Adipocyte (in vitro differentiated cells): ENCODE results near the gene STEAP2.

Experiments used
- DNase-seq: peaks from one replicate; pipeline ENCODE4 v3.0.0-alpha.2; 2015; ENCODE audit warnings: low read depth
- H3K27me3 ChIP-seq: replicated peaks from 2 replicates; pipeline ENCODE4 v1.7.0; 2013; ENCODE audit warnings: mild to moderate bottlenecking, low read length, moderate library complexity; ENCODE audit not compliant: control insufficient read depth, insufficient read depth
- H3K36me3 ChIP-seq: 2 replicates; pipeline ENCODE4 v1.7.0; 2013; ENCODE audit warnings: low read length, mild to moderate bottlenecking, moderate library complexity; ENCODE audit not compliant: control insufficient read depth, insufficient read depth, severe bottlenecking
- H3K4me1 ChIP-seq: 2 replicates; pipeline ENCODE4 v1.7.0; 2013; ENCODE audit warnings: mild to moderate bottlenecking, low read length, moderate library complexity; ENCODE audit not compliant: control insufficient read depth, insufficient read depth
- H3K4me3 ChIP-seq: 2 replicates; pipeline ENCODE4 v1.7.0; 2013; ENCODE audit warnings: mild to moderate bottlenecking, low read length, moderate library complexity
- H3K9ac ChIP-seq: 2 replicates; pipeline ENCODE4 v1.7.0; 2013; ENCODE audit warnings: mild to moderate bottlenecking, low read length, moderate library complexity
- H3K9me3 ChIP-seq: 2 replicates; pipeline ENCODE4 v1.7.0; 2013; ENCODE audit warnings: mild to moderate bottlenecking, low read length, moderate library complexity; ENCODE audit not compliant: control insufficient read depth

STEAP2 gene

DNA sequence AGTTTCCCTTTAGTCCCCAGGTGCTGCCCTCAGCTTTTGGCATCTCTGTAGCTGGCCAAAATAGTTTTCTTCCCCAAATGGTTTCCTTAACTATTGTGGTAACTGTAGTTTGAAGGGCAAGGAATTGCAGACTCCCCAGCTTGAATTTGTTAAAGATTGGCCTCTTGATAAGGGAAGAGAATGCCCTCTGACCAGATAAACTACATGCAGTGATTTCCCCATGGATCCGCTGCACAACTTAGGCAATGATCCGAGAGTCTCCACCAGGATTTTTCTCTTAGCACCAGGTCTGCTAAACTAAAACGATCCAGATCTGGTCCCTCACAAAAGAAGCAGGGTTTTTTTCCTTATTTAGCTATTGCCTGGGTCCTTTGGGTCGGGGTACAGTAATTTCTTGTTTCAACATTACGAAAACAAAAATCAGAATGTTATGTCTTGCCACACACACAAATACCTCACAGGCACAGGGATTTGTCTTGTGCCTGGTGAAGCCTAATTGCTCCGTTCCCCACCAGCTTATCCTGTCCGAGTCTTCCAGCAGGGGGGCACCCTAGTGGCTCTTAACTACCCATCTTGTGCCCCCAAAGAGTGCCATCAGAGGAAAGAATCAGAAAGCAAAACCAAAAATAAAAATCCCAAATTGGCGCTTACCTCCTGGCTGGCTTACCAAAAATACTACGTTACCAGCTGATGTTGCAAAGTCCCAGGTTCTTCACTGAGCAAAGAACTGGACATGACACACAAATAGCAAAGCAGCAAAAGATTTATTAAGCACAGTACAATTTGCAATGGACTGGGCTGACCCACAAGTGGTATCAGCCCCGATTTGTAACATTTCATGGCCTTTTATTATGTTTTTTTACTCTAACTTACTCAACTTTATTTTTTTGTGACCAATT is 16.4 kb upstream of the STEAP2 start:
- Histone ChIP-seq H3K36me3 (no peaks in the 10 kb centered on the region), H3K4me1 (peaks cover 33% of the 10 kb centered on the region), H3K4me3 (peak overlapping the region; percentile 47), H3K9me3 (peaks cover 8% of the 10 kb centered on the region), H3K27me3 (no peaks in the 10 kb centered on the region), H3K9ac (peak overlapping the region; percentile 78)
- DNase-seq, result no peak

- H3K4me1 ChIP-seq, result no peaks in the 10 kb centered on the region
- no peaks in the 10 kb centered on the region for H3K36me3 ChIP-seq
- H3K4me3 ChIP-seq, result no peak overlapping the region
- H3K9ac ChIP-seq, result no peak overlapping the region
- no peaks in the 10 kb centered on the region for H3K9me3 ChIP-seq
- no peak for DNase-seq
- H3K27me3 ChIP-seq, result no peaks in the 10 kb centered on the region
Measured at GRCh38 chr7:90201500-90202195, 9.9 kb upstream of the STEAP2 start.

DNA sequence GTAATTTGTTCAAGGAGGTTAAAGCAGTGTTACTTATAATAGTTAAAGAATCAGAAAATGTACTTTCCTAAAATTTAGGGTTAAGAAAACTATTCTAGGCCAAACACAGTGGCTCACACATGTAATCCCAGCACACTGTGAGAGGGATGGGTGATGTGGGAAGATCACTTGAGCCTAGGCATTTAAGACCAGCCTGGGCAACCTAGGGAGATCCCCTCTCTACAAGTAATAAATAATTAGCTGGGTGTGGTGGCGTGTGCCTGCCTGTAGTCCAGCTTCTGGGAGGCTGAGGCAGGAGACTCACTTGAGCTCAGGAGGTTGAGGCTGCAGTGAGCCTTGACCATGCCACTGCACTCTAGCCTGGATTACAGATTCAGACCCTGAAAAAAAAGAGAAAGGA is 3.6 kb upstream of the STEAP2 start:
- Histone ChIP-seq H3K27me3 (no peaks in the 10 kb centered on the region), H3K36me3 (no peaks in the 10 kb centered on the region), H3K9ac (no peak overlapping the region), H3K9me3 (no peaks in the 10 kb centered on the region), H3K4me1 (peaks cover 22% of the 10 kb centered on the region), H3K4me3 (no peak overlapping the region)
- DNase-seq, result no peak

DNA sequence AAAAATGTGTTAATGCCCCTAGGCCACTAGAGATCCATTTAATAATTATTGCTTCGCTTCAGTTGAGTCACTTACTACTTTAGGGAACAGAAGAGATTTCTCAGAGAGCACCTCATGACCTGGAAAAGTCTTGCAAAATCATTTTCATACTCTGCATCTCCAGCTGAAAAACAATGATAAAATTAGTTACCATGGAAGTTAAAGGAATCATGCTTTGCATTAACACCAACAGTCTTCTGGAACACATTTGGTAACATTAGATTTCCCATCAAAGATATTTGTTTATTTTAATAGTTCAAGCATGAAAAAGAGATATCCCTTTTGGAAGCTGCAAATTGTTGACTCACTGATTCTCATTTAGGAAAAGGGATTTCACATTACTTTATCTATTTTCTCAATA is 1.8 kb upstream of the STEAP2 start:
- peak; percentile 64 for DNase-seq
- no peaks in the 10 kb centered on the region for H3K36me3 ChIP-seq
- H3K27me3 ChIP-seq, result no peaks in the 10 kb centered on the region
- peaks cover 32% of the 10 kb centered on the region for H3K4me1 ChIP-seq
- no peak overlapping the region for H3K4me3 ChIP-seq
- no peak overlapping the region for H3K9ac ChIP-seq
- H3K9me3 ChIP-seq, result no peaks in the 10 kb centered on the region

- peak overlapping the region; percentile 87 for H3K4me3 ChIP-seq
- H3K36me3 ChIP-seq, result no peaks in the 10 kb centered on the region
- H3K9ac ChIP-seq, result peak overlapping the region; percentile 89
- H3K9me3 ChIP-seq, result no peaks in the 10 kb centered on the region
- peaks cover 38% of the 10 kb centered on the region for H3K4me1 ChIP-seq
- H3K27me3 ChIP-seq, result no peaks in the 10 kb centered on the region
- DNase-seq, result no peak
Measured at GRCh38 chr7:90210475-90210874, 1.1 kb upstream of the STEAP2 start.

DNA sequence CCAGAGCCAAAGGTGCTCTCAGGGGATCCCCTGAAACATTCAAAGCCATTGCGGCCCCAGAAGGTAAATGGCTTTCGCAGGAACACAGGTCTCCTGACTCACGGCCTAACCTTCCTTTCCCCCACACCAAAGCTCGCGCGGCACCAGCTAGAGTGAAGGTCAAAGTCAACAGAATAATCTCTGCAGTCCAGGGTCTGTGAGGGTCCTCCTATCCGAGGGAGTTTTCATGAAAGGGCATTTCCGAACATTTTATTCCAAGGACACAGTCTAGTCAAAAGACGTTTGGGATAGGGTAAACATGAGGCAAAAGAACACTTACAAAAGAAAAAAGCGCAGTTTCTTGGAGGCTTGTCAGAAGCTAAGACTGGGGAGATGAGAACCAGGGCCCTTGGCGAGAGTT is 559 bp upstream of the STEAP2 start:
- Histone ChIP-seq H3K9ac (peak overlapping the region; percentile 89), H3K36me3 (no peaks in the 10 kb centered on the region), H3K27me3 (no peaks in the 10 kb centered on the region), H3K4me1 (peaks cover 40% of the 10 kb centered on the region), H3K4me3 (peak overlapping the region; percentile 87), H3K9me3 (no peaks in the 10 kb centered on the region)
- no peak for DNase-seq

- Histone ChIP-seq H3K4me1 (peaks cover 52% of the 10 kb centered on the region), H3K4me3 (peak overlapping the region; percentile 87), H3K27me3 (no peaks in the 10 kb centered on the region), H3K9me3 (no peaks in the 10 kb centered on the region), H3K9ac (peak overlapping the region; percentile 89), H3K36me3 (no peaks in the 10 kb centered on the region)
- DNase-seq, result peak; percentile 11
Measured at GRCh38 chr7:90212149-90212495, 582 bp downstream of the STEAP2 start.

GRCh38 chr7:90213521-90213920 is 2.0 kb downstream of the STEAP2 start:
- peak overlapping the region; percentile 65 for H3K9ac ChIP-seq
- DNase-seq, result no peak
- no peaks in the 10 kb centered on the region for H3K27me3 ChIP-seq
- H3K36me3 ChIP-seq, result no peaks in the 10 kb centered on the region
- H3K4me1 ChIP-seq, result peaks cover 53% of the 10 kb centered on the region
- H3K4me3 ChIP-seq, result peak overlapping the region; percentile 87
- no peaks in the 10 kb centered on the region for H3K9me3 ChIP-seq

GRCh38 chr7:90216080-90216674 is 4.6 kb downstream of the STEAP2 start:
- Histone ChIP-seq H3K4me1 (peaks cover 32% of the 10 kb centered on the region), H3K9me3 (no peaks in the 10 kb centered on the region), H3K36me3 (no peaks in the 10 kb centered on the region), H3K9ac (no peak overlapping the region), H3K4me3 (no peak overlapping the region), H3K27me3 (no peaks in the 10 kb centered on the region)
- DNase-seq, result no peak

DNA sequence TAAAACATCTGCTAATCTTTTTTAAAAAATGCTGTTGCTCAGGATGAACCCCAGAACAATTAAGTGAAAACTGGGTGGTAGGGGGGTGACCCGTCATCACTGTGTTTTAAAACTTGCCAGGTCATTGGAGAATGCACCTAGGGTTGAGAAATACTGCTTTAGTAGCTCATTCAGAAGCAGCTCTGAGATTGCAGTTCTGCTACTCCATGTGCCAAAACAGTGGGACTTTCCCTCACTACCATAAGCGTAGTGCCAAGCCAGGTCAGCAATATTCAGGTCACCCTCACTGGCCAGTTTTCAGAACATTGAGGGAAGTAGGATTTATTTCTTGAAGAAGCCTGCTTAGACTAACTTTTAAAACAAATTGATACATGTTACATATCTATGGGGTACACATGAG is 5.2 kb downstream of the STEAP2 start:
- H3K4me3 ChIP-seq, result no peak overlapping the region
- no peak overlapping the region for H3K9ac ChIP-seq
- no peak for DNase-seq
- peaks cover 31% of the 10 kb centered on the region for H3K4me1 ChIP-seq
- H3K9me3 ChIP-seq, result no peaks in the 10 kb centered on the region
- no peaks in the 10 kb centered on the region for H3K36me3 ChIP-seq
- no peaks in the 10 kb centered on the region for H3K27me3 ChIP-seq

GRCh38 chr7:90222390-90222789 is 10.8 kb downstream of the STEAP2 start:
- H3K36me3 ChIP-seq, result peaks cover 24% of the 10 kb centered on the region
- no peak for DNase-seq
- peaks cover 10% of the 10 kb centered on the region for H3K4me1 ChIP-seq
- no peaks in the 10 kb centered on the region for H3K27me3 ChIP-seq
- H3K9me3 ChIP-seq, result no peaks in the 10 kb centered on the region
- no peak overlapping the region for H3K4me3 ChIP-seq
- no peak overlapping the region for H3K9ac ChIP-seq
